CD4-positive, alpha-beta memory T cell (primary cell): ENCODE results near the gene MTA3. TPM values are rescaled to one million over a fixed set of nuclear protein-coding genes. Genes with fewer than 3 reads are reported as not detected.

Source experiments
- CTCF ChIA-PET: fragments of 350-600 bp; sonication (Branson Sonifier 250); formaldehyde crosslinking; loops from one replicate; lab custom pipeline; 2021; ENCODE audit warnings: inconsistent platforms; ENCODE audit not compliant: partially characterized antibody; lab: Charles Lee
- POLR2A ChIA-PET: fragments of 350-600 bp; sonication (Branson Sonifier 250); formaldehyde crosslinking; loops from one replicate; lab custom pipeline; 2021; ENCODE audit not compliant: partially characterized antibody; lab: Charles Lee
- DNase-seq, 5 donors: peaks; one replicate each; pipeline versions ENCODE4 v3.0.0 to v3.0.0-alpha.2; 2020 to 2022; ENCODE audit warnings: mixed read lengths in 1 of 5
- H3K27ac ChIP-seq: one replicate; pipeline ENCODE4 v1.7.0; 2013; ENCODE audit warnings: low read depth, low read length
- H3K27me3 ChIP-seq: 2 replicates; pipeline ENCODE4 v1.7.0; 2013; ENCODE audit warnings: mild to moderate bottlenecking, low read length, moderate library complexity; ENCODE audit not compliant: insufficient read depth
- H3K36me3 ChIP-seq: 2 replicates; pipeline ENCODE4 v1.7.0; 2013; ENCODE audit warnings: mild to moderate bottlenecking, low read length, moderate library complexity; ENCODE audit not compliant: insufficient read depth
- H3K4me1 ChIP-seq: 2 replicates; pipeline ENCODE4 v1.7.0; 2013; ENCODE audit warnings: mild to moderate bottlenecking, low read length, moderate library complexity; ENCODE audit not compliant: insufficient read depth
- H3K4me3 ChIP-seq, 2 donors: one replicate each; pipeline ENCODE4 v1.7.0; 2013; ENCODE audit warnings: low read length in 2 of 2, mild to moderate bottlenecking in 1 of 2
- H3K9me3 ChIP-seq, 2 donors: one replicate each; pipeline ENCODE4 v1.7.0; 2013; ENCODE audit warnings: low read length in 2 of 2, control low read depth in 1 of 2; ENCODE audit not compliant: control insufficient read depth in 1 of 2
- H3K27ac Mint-ChIP-seq, 7 donors: one replicate each; pipeline ENCODE4 v1.8.0; 2020 to 2021; ENCODE audit warnings: mixed read lengths in 7 of 7, mild to moderate bottlenecking in 6 of 7, inconsistent platforms in 3 of 7, moderate library complexity in 3 of 7
- H3K27me3 Mint-ChIP-seq, 2 donors: one replicate each; pipeline ENCODE4 v1.8.0; 2020 to 2021; ENCODE audit warnings: mixed read lengths in 2 of 2
- H3K36me3 Mint-ChIP-seq, 2 donors: one replicate each; pipeline ENCODE4 v1.8.0; 2020 to 2021; ENCODE audit warnings: mixed read lengths in 2 of 2, inconsistent platforms in 1 of 2, mild to moderate bottlenecking in 1 of 2
- H3K4me1 Mint-ChIP-seq, 4 donors: one replicate each; pipeline ENCODE4 v1.8.0; 2020 to 2021; ENCODE audit warnings: mixed read lengths in 4 of 4, mild to moderate bottlenecking in 1 of 4
- H3K4me3 Mint-ChIP-seq, 8 donors: one replicate each; pipeline ENCODE4 v1.8.0; 2020 to 2021; ENCODE audit warnings: mixed read lengths in 8 of 8, mild to moderate bottlenecking in 7 of 8, moderate library complexity in 6 of 8, inconsistent platforms in 3 of 8
- H3K9me3 Mint-ChIP-seq, 8 donors: one replicate each; pipeline ENCODE4 v1.8.0; 2020 to 2021; ENCODE audit warnings: mixed read lengths in 8 of 8, mild to moderate bottlenecking in 5 of 8, inconsistent platforms in 3 of 8, moderate library complexity in 1 of 8
- intact Hi-C: fragments of 100-400 bp; cut with micrococcal nuclease; formaldehyde crosslinking; loops from one replicate; pipeline ENCODE4 v1.15.1; 2023
- polyA plus RNA-seq, 2 donors: library from polyadenylated mRNA; unstranded; fragments of 300-500 nt; fragmentation: Illumina TruSeq; gene quantifications; one replicate each; pipeline ENCODE4 v1.2.3, GENCODE V29; 2021
- total RNA-seq, 2 experiments: library from RNA; stranded (reverse); gene quantifications; one replicate each; pipeline ENCODE4 v1.2.3, GENCODE V29; 2021

MTA3 gene
- total RNA-seq (10 to 100 TPM; 15.7 to 21.3 TPM), polyA plus RNA-seq (10 to 100 TPM in 1 of 2 donors, 1 to 10 TPM in 1; 7.7 to 10.8 TPM)

DNA sequence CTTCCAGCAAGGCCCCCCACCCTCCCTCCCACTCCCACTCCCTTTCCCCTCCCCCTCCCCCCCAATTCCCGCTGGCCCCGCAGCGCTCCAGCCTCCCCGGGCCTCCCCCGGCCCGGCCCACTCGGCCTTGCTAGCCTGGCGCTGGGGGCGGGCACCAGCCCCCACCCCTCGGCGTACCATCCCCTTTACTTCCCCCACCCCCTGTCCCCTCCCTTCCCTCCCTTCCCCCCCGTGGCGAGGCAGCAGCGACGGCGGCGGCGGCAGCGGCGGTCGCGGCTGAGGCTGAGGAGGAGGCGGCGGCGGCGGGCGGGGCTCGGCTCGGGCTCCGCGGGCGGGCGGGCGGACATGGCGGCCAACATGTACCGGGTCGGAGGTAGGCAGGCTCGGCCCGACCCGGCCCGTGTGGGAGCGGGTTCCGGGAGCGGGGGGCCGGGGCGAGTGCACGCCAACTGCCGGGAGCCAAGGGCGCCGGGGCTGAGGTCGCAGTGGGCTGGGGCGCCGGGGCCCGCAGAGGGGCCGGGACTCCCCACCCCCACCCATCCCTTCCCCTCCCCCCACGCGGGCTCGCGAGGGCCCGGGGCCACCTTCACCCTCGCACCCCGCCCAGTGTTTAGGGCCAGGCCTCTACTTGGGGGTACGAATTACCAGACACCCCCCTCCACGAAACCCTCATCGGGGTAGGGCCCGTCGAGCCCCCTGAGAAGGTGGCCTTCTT, at the start of gene MTA3:
Gene MTA3, plus strand, starts transcription at position 232 of the 715 bp plus-strand sequence. Its CDS starts 114 bp downstream, at position 346.
- peak within 1 kb of the TSS; percentile 9 to 36 for H3K4me3 ChIP-seq
- intact Hi-C loops: no loop called here
- no peaks in the 10 kb centered on the region for H3K36me3 ChIP-seq
- no peaks in the 10 kb centered on the region for H3K27me3 ChIP-seq
- ChIA-PET POLR2A (interaction anchor here (1.1 kb wide), 1 partner anchor 94 kb away, joined by 4 read pairs; no protein-coding TSS in a partner anchor), CTCF (no interaction called here)
- Mint-ChIP-seq H3K4me1 (peaks cover 11 to 23% (median 15%) of the 10 kb centered on the region in 4 donors), H3K36me3 (peaks cover 0 to 5% of the 10 kb centered on the region in 2 donors), H3K9me3 (peaks cover 0 to 2% (median 0%) of the 10 kb centered on the region in 8 donors), H3K27ac (peak within 1 kb of the TSS; percentile 70 to 94 (median 89)), H3K27me3 (no peaks in the 10 kb centered on the region), H3K4me3 (peak within 1 kb of the TSS; percentile 83 to 97 (median 92))
- H3K9me3 ChIP-seq: no peaks in the 10 kb centered on the region
- peaks cover 9% of the 10 kb centered on the region for H3K4me1 ChIP-seq
- DNase-seq: peak; percentile 47 to 63 (median 59)
- no peak within 1 kb of the TSS for H3K27ac ChIP-seq

DNA sequence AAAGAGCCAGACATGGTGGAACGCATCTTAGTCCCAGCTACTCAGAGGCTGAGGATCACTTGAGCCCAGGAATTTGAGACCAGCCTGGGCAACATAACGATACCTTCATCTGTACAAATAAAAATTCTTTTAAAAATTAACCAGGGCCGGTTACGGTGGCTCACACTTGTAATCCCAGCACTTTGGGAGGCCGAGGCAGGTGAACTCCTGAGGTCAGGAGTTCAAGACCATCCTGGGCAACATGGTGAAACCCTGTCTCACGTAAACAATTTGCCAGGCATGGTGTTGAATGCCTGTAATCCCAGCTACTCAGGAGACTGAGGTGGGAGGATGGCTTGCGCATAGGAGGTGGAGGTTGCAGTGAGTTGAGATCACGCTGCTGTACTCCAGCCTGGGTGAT, 48.8 kb upstream of the MTA3 start:
- H3K4me3 Mint-ChIP-seq: no peak overlapping the region
- H3K27me3 ChIP-seq: no peaks in the 10 kb centered on the region
- no peak for DNase-seq
- no peak overlapping the region for H3K27ac ChIP-seq
- no peak overlapping the region for H3K4me3 ChIP-seq
- no peaks in the 10 kb centered on the region for H3K9me3 Mint-ChIP-seq
- H3K27ac Mint-ChIP-seq: no peak overlapping the region
- intact Hi-C loops: no loop called here
- no peaks in the 10 kb centered on the region for H3K4me1 ChIP-seq
- ChIA-PET POLR2A (no interaction called here), CTCF (no interaction called here)
- H3K36me3 ChIP-seq: no peaks in the 10 kb centered on the region
- peaks cover 0 to 4% (median 0%) of the 10 kb centered on the region in 4 donors for H3K4me1 Mint-ChIP-seq
- H3K27me3 Mint-ChIP-seq: peaks cover 0 to 2% of the 10 kb centered on the region in 2 donors
- no peaks in the 10 kb centered on the region for H3K9me3 ChIP-seq
- H3K36me3 Mint-ChIP-seq: no peaks in the 10 kb centered on the region

DNA sequence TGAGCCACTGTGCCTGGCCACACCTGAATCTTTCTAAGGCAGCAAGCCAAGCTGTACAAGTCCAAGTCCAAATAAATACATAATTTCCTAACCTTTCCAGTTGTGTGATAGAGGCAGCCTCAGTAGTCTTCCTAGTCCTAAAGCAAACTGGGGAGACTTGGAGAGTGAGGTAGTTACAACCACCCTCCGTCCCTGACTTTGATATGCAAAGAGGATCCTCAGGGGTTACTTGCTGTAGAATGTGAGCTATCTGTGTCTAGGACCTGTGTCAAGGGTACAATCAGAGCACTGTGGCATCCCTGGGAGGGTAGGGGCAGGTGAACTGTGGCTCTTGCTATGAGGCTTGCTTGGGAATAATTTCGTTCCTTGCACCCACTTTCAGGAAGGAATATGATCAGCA, 46.4 kb upstream of the MTA3 start:
- H3K9me3 Mint-ChIP-seq: no peaks in the 10 kb centered on the region
- Histone ChIP-seq H3K9me3 (no peaks in the 10 kb centered on the region), H3K27ac (no peak overlapping the region), H3K4me1 (no peaks in the 10 kb centered on the region), H3K36me3 (no peaks in the 10 kb centered on the region), H3K4me3 (no peak overlapping the region), H3K27me3 (no peaks in the 10 kb centered on the region)
- H3K36me3 Mint-ChIP-seq: no peaks in the 10 kb centered on the region
- H3K27me3 Mint-ChIP-seq: peaks cover 0 to 4% of the 10 kb centered on the region in 2 donors
- peaks cover 0 to 4% (median 0%) of the 10 kb centered on the region in 4 donors for H3K4me1 Mint-ChIP-seq
- no peak overlapping the region for H3K4me3 Mint-ChIP-seq
- H3K27ac Mint-ChIP-seq: no peak overlapping the region
- ChIA-PET POLR2A (no interaction called here), CTCF (no interaction called here)
- no peak for DNase-seq
- intact Hi-C loops: no loop called here

DNA sequence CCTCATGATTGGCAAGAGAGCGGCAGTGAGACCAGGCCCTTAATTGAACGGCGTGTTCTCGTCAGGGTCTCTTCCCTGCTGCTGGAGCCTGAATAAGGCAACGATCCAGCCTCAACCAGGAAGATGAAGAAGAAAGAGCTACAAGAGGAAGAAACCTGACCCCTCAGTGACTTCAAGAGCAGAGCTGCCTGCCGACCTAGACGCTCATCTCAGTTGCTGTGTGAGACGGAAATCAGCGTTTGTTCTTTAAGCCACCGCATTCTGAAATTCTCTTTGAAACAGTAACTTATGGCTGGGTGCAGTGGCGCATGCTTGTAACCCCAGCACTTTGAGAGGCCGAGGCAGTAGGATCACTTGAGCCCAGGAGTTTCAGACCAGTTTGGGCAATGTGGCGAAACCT, 45.1 kb upstream of the MTA3 start:
- Mint-ChIP-seq H3K9me3 (no peaks in the 10 kb centered on the region), H3K36me3 (no peaks in the 10 kb centered on the region), H3K4me1 (peaks cover 0 to 4% (median 0%) of the 10 kb centered on the region in 4 donors), H3K27me3 (peaks cover 0 to 4% of the 10 kb centered on the region in 2 donors), H3K4me3 (no peak overlapping the region), H3K27ac (no peak overlapping the region)
- H3K4me3 ChIP-seq: no peak overlapping the region
- H3K9me3 ChIP-seq: no peaks in the 10 kb centered on the region
- DNase-seq: no peak
- no peak overlapping the region for H3K27ac ChIP-seq
- H3K36me3 ChIP-seq: no peaks in the 10 kb centered on the region
- intact Hi-C loops: no loop called here
- CTCF ChIA-PET: no interaction called here
- H3K4me1 ChIP-seq: no peaks in the 10 kb centered on the region
- POLR2A ChIA-PET: no interaction called here
- no peaks in the 10 kb centered on the region for H3K27me3 ChIP-seq

DNA sequence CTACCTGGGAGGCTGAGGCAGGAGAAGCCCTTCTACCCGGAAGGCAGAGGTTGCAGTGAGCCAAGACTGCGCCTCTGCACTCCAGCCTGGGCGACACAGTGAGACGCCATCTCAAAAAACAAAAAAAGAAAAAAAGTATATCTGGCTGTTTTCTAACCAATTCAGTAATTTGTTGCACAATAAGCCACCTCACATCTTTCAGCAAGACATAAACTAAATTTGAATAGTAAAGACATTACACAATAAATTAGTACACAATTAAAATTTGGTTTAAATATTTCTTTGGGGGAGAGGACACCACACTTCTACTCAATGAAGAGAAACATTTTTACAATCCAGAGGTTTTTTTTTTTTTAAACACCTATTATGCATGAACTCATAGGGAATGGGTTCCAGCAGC, 36.0 kb upstream of the MTA3 start:
- H3K27me3 ChIP-seq: no peaks in the 10 kb centered on the region
- POLR2A ChIA-PET: no interaction called here
- H3K27ac Mint-ChIP-seq: no peak overlapping the region
- no peaks in the 10 kb centered on the region for H3K9me3 Mint-ChIP-seq
- H3K4me1 Mint-ChIP-seq: no peaks in the 10 kb centered on the region
- H3K9me3 ChIP-seq: no peaks in the 10 kb centered on the region
- intact Hi-C loops: no loop called here
- H3K27me3 Mint-ChIP-seq: peaks cover 0 to 1% of the 10 kb centered on the region in 2 donors
- H3K4me3 ChIP-seq: no peak overlapping the region
- H3K36me3 Mint-ChIP-seq: no peaks in the 10 kb centered on the region
- no peaks in the 10 kb centered on the region for H3K36me3 ChIP-seq
- no peaks in the 10 kb centered on the region for H3K4me1 ChIP-seq
- CTCF ChIA-PET: no interaction called here
- no peak for DNase-seq
- H3K27ac ChIP-seq: no peak overlapping the region
- H3K4me3 Mint-ChIP-seq: no peak overlapping the region

DNA sequence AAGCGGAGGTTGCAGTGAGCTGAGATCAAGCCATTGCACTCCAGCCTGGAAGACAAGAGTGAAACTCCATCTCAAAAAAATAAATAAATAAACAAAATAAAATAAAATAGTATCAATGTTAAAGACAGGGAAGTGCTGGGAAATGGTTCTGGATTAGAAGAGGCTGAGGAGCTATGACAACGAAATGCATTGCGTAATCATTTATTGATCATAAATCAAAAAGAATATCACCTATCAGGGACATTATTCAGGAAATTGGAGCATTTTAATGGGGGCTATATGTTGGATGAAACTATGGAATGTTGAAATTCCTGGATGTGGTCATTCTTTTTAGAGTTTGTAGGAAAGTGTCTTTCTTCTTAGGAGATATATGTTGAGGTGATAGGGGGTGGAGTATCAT, 30.9 kb upstream of the MTA3 start:
- CTCF ChIA-PET: no interaction called here
- Histone ChIP-seq H3K4me1 (no peaks in the 10 kb centered on the region), H3K4me3 (no peak overlapping the region), H3K36me3 (no peaks in the 10 kb centered on the region), H3K9me3 (no peaks in the 10 kb centered on the region), H3K27ac (no peak overlapping the region), H3K27me3 (no peaks in the 10 kb centered on the region)
- Mint-ChIP-seq H3K36me3 (no peaks in the 10 kb centered on the region), H3K9me3 (peaks cover 0 to 4% (median under 1%) of the 10 kb centered on the region in 8 donors), H3K4me3 (no peak overlapping the region), H3K4me1 (no peaks in the 10 kb centered on the region), H3K27me3 (peaks cover 0 to 1% of the 10 kb centered on the region in 2 donors), H3K27ac (no peak overlapping the region)
- no peak for DNase-seq
- intact Hi-C loops: no loop called here
- POLR2A ChIA-PET: no interaction called here

DNA sequence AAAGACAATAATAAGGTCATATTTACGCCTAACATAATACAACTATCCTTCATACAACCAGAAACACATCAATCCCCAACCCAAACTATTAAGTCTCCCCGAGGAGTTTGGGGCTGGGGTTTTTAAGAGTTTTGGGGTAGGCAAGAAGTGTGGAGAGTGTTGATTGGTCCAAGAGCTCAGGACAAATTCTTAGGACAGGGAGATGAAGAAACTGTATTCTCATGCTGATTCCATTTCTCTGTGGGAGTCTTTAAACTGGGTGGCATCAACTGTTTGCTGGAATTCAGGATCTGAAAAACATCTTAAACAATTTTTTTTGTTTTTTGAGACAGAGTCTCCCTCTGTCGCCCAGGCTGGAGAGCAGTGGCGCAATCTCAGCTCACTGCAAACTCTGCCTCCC, 25.6 kb upstream of the MTA3 start:
- Mint-ChIP-seq H3K9me3 (peaks cover 0 to 4% (median 0%) of the 10 kb centered on the region in 8 donors), H3K27ac (no peak overlapping the region), H3K4me3 (no peak overlapping the region), H3K36me3 (no peaks in the 10 kb centered on the region), H3K4me1 (no peaks in the 10 kb centered on the region), H3K27me3 (no peaks in the 10 kb centered on the region)
- Histone ChIP-seq H3K9me3 (no peaks in the 10 kb centered on the region), H3K36me3 (no peaks in the 10 kb centered on the region), H3K4me1 (no peaks in the 10 kb centered on the region), H3K27ac (no peak overlapping the region), H3K27me3 (no peaks in the 10 kb centered on the region), H3K4me3 (no peak overlapping the region)
- CTCF ChIA-PET: no interaction called here
- no peak for DNase-seq
- POLR2A ChIA-PET: no interaction called here
- intact Hi-C loops: no loop called here
